ENCODE results near the gene KCTD12.
A peak's percentile ranks its signal among the peaks of the same experiment; 100 is the strongest.

- TF ChIP-seq, protein P1, sequence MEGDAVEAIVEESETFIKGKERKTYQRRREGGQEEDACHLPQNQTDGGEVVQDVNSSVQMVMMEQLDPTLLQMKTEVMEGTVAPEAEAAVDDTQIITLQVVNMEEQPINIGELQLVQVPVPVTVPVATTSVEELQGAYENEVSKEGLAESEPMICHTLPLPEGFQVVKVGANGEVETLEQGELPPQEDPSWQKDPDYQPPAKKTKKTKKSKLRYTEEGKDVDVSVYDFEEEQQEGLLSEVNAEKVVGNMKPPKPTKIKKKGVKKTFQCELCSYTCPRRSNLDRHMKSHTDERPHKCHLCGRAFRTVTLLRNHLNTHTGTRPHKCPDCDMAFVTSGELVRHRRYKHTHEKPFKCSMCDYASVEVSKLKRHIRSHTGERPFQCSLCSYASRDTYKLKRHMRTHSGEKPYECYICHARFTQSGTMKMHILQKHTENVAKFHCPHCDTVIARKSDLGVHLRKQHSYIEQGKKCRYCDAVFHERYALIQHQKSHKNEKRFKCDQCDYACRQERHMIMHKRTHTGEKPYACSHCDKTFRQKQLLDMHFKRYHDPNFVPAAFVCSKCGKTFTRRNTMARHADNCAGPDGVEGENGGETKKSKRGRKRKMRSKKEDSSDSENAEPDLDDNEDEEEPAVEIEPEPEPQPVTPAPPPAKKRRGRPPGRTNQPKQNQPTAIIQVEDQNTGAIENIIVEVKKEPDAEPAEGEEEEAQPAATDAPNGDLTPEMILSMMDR (IDR thresholded peaks at IDR 0.05), result no peak
- TF ChIP-seq POLR2AphosphoS5 (IDR thresholded peaks at IDR 0.05) (peak in 2 of 3 donors; percentile 13 to 89), POLR2A (IDR thresholded peaks at IDR 0.05) (no peak)
Measured at GRCh38 chr13:76879203-76879882, 6.9 kb downstream of the KCTD12 start.
